Retinal pigment epithelial cell (primary cell): Measurements from ENCODE around the gene GCHFR.

Experiments
- DNase-seq: peaks from one replicate; pipeline ENCODE4 v3.0.0-alpha.2; 2010; ENCODE audit warnings: low read depth
- H3K4me3 ChIP-seq: 2 replicates; pipeline ENCODE4 v1.5.1; 2011; ENCODE audit warnings: mild to moderate bottlenecking, low read length, control low read depth, moderate library complexity
- CTCF ChIP-seq: conservative IDR thresholded peaks from 2 replicates; pipeline ENCODE4 v1.5.1; 2011; ENCODE audit warnings: low read depth, low read length, control low read depth, inconsistent platforms

Gene GCHFR

DNA sequence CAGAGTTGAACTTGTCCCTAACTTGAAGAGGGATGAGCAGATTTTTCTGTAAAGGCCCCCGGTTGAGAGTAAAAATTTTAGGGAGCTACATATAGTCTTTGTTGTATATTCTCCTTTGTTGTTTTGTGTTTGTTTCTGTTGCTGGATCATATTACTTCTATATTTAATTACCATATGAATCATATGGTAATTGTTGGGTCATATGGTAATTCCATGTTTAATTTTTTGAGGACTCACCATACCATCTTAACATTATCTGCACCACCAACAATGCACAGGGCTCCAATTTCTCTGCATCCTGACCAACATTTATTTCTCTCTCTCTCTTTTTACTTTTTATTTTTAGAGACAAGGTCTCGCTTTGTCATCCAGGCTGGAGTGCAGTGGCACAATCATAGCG, 35.7 kb downstream of the GCHFR start:
- TF ChIP-seq CTCF: no peak
- H3K4me3 ChIP-seq: no peak overlapping the region

DNA sequence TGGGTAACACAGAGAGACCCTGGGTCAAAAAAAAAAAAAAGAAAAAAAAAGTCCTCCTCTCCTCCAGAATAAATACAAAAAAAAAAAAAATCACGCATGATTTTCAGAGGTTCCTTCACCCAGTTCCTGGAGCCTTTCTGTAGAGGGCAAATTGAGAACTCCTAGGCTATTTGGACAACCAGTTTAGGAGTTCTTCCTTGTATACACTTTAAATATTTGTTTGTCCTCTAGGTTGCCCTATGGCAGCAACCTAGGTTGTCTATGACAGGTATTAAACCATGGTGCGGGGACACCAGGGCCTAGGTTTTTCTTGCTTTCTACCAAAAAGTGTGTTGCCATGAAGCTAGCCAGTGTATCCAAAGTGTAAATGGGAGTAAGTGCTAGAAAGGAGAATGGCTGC, 39.2 kb downstream of the GCHFR start:
- TF ChIP-seq CTCF: no peak
- DNase-seq: no peak

More for the DNA sequence above, 35.7 kb downstream of the GCHFR start:
- DNase-seq: no peak

DNA sequence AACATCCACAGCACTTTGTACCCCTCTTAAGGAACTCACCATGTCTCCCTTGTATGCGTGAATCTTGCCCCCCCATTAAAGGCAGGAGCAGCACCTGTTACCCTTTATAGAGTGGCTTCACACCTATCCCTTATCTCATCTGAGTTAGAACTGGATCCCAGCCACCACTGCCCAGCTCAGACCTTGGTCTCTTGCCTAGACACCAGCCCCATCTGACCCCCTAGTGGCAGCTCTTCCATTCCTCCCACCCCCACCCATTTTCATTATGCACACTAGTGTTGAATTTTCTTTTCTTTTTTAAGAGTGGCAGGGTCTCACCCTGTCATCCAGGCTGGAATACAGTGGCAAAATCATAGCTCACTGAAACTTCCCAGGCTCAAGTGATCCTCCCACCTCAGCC, 39.8 kb downstream of the GCHFR start:
- no peak for DNase-seq
- no peak overlapping the region for H3K4me3 ChIP-seq
- no peak for TF ChIP-seq CTCF

More for the DNA sequence above, 39.2 kb downstream of the GCHFR start:
- no peak overlapping the region for H3K4me3 ChIP-seq

- TF ChIP-seq CTCF: no peak
- H3K4me3 ChIP-seq: peak overlapping the region; percentile 82
- no peak for DNase-seq
Observed at GRCh38 chr15:40806672-40807027, 42.8 kb downstream of the GCHFR start.

GRCh38 chr15:40807028-40807887, 43.4 kb downstream of the GCHFR start, which contains the start of the genes DNAJC17 and ZFYVE19:
Gene DNAJC17 (minus strand): TSS chr15:40807473. CDS start chr15:40807446, 27 bp downstream.
Gene ZFYVE19 (plus strand): TSS chr15:40807089. CDS start chr15:40807590, 501 bp downstream.
- H3K4me3 ChIP-seq: peak within 1 kb of the TSS; percentile 82
- no peak for TF ChIP-seq CTCF
- peak; percentile 93 for DNase-seq

- peak overlapping the region; percentile 82 for H3K4me3 ChIP-seq
- no peak for DNase-seq
- TF ChIP-seq CTCF: no peak
Observed at GRCh38 chr15:40807888-40808461, 44.1 kb downstream of the GCHFR start.

GRCh38 chr15:40808861-40809450, 45.1 kb downstream of the GCHFR start:
- no peak for DNase-seq
- TF ChIP-seq CTCF: no peak
- no peak overlapping the region for H3K4me3 ChIP-seq
